GM12872 (cell line): ENCODE measurements around the gene CIDEA.

Experiments
- CTCF ChIP-seq: IDR thresholded peaks from 3 replicates; pipeline ENCODE4 v1.5.1; 2011; ENCODE audit warnings: low read depth, mild to moderate bottlenecking, low read length, moderate library complexity; ENCODE audit not compliant: insufficient read depth

CIDEA gene

DNA sequence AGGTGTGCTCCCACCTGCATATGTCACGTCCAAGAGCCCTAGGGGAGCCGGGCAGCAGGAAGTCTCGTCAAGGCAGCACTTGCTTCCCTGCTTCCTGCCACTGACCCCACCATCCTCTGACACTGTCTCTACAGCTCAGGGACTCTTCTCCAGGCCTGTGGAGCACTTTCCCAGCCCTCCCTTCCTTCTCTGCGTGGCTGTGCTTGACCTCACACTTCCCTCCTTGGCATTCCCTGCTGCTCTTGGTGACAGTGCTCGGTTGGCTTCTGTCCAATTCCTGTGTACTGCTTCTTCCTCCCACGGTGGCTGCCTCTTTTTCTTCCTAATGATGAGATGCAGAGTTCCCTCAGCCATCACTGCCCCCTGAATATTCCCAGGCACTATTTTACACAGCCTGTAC is 2.8 kb downstream of the CIDEA start:
- no peak for TF ChIP-seq CTCF

GRCh38 chr18:12257996-12258718 is 4.0 kb downstream of the CIDEA start:
- TF ChIP-seq CTCF, result no peak

DNA sequence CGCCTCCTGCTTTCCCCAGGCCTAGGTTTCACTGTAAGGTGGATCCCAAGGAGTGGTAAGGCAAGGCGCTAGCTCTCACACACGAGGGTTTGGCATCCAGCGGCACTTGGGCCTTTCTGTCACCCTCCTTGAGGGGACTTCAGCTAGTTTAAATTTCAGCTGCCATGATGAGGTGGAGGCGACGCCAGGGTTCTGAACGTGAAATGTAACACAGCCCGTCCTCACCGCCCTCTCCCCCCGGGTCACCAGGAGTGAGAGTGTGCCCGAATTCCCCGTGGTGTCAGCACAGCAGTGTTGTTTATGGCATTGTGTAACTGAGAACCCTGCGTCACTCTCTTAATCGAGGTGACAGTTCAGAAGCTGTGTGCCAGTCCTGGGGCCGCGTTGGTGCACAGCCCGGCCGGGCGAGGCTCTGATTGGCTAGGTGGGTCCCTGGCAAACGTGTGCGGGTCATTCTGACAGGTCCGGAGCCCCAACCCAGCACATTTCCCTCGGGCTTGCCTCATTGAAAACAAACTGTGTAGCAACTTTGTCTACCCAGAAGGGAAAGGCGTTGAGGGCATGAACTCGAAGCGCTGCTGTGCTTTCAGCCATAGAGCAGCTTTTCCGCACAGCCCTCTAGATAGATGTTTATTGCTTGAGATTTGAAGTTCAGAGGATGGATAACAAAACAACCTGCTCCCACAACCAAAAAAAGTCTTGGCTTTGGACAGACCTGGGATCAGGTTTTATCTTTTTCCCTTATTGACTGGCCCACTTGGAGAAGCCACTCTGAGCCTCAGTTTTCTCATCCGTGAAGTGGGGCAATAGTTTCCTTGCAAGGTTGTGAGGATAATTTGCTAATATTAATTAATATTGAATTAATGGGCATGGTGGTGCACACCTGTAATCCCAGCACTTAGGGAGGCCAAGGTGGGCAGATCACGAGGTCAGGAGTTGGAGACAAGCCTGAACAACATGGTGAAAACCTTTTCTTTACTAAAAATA is 4.9 kb downstream of the CIDEA start:
- TF ChIP-seq CTCF, result no peak

- no peak for TF ChIP-seq CTCF
Observed at GRCh38 chr18:12262748-12263147, 8.6 kb downstream of the CIDEA start.

DNA sequence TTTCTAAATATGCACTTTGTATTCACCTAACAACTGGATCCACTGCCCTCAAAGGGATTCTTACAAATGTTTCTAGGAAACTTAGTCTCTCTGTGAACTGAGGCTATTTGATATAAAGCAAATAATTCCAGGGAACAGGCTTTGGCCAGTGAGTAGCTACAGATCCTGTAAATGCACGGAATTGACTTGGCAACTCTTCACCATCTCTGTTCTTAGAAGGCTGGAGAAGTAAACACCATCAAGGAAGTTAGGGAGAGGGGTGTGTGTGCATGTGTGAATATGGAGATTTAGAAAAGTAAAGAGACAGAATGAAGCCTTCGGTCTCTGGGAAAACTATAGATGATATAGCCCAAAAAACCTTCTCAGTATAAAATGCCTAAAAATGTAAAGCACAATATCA is 10.7 kb downstream of the CIDEA start:
- no peak for TF ChIP-seq CTCF

DNA sequence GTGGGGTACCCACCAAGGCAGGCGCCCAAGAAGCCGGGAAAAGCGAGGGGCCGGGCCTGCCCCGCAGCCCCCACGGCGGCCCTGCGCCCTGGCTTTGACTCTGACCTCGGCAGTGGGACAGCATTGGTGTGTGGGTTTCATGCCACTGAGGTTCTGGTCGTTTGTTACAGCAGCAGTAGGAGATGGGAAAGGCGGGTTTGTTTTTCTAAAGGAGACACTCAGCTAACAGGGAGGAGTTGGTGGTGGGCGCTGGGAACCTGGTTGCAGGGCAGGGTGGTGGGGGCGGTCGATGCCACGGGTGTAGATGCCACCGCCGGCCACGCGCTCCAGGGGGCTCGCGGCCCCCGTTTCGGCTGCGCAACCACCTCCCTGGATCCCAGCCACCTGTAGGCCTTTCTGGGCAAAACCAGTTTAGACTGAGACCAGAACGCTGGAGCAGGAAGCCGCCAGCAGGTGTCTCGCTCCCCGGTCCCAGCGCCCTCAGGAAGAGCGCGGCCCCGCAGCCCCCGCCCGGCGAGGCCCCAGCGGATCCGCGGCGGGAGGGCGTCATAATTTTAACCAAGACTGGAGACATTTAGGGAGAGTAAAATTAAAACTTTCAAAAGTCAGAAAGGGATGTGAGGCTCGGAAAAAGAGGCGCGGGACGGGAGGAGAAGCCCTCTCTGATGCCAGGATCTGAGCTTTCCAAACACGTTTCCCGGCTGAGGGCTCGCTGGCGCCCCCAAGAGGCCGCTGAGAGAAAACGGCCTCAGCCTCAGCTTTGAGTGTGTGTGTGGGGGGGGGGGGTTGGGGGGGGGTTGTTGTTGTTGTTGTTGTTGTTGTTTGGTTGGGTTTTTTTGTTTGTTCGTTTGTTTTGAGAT is 17.4 kb downstream of the CIDEA start:
- TF ChIP-seq CTCF, result peak; percentile 71

- no peak for TF ChIP-seq CTCF
Observed at GRCh38 chr18:12274793-12275192, 20.6 kb downstream of the CIDEA start.
